GM18498 (cell line): ENCODE results near the gene CADPS2.
A peak's percentile ranks its signal among the peaks of the same experiment; 100 is the strongest.
"Not testable (repeated sequence)": the region's sequence is repeated elsewhere in the genome, so short reads cannot be mapped to it uniquely, and the experiment has no call there.

Source experiments
- ATAC-seq: cut with Tn5 transposase; IDR thresholded peaks from one replicate; pipeline ENCODE4 v1.9.1; 2021; ENCODE audit warnings: mild to moderate bottlenecking, moderate library complexity; ENCODE audit not compliant: unreplicated experiment

Gene CADPS2

GRCh38 chr7:122302761-122303530, 583.3 kb downstream of the CADPS2 start:
- ATAC-seq: no peak

DNA sequence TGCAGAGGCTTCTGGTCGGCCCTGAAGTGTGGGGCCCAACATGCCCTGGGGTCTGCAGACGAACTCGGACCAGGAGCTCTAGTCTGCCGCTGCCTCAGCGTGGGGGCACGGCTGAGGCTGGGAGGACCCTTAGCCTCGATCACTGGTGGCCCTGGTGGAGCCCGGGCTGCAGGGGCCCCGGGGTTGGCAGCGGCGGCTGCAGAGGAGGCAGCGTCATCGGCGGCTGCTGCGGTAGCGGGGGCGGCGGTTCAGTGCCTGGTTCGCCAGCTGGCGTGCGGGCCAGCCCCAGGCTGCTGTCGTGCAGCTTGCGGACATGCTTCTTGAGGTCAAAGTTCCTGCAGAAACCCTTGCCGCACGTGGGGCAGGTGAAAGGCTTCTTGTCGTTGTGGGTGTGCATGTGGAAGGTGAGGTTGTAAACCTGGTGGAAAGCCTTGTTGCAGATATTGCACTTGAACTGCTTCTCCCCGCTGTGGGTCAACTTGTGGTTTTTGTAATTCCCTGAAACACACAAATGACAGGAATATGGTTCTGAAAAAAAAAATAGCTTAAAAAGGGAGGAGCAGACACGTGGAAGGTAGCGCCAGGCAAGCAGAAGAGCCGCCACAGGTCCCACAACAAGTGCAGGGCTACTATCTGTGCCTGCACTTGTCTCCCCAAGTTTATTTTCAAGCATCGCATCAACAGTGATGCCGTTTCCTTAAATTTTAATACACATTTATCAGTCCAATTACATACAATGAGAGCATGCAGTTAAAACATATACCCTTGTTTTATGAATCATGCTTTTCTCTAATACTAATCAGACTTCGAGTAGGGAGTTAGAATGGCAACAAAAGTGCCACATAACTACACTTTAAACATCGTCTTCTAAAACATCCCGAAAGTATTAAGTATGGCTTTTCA, 584.2 kb downstream of the CADPS2 start:
- no peak for ATAC-seq

- no peak for ATAC-seq
Measured at GRCh38 chr7:122300956-122301833, 585.1 kb downstream of the CADPS2 start.

DNA sequence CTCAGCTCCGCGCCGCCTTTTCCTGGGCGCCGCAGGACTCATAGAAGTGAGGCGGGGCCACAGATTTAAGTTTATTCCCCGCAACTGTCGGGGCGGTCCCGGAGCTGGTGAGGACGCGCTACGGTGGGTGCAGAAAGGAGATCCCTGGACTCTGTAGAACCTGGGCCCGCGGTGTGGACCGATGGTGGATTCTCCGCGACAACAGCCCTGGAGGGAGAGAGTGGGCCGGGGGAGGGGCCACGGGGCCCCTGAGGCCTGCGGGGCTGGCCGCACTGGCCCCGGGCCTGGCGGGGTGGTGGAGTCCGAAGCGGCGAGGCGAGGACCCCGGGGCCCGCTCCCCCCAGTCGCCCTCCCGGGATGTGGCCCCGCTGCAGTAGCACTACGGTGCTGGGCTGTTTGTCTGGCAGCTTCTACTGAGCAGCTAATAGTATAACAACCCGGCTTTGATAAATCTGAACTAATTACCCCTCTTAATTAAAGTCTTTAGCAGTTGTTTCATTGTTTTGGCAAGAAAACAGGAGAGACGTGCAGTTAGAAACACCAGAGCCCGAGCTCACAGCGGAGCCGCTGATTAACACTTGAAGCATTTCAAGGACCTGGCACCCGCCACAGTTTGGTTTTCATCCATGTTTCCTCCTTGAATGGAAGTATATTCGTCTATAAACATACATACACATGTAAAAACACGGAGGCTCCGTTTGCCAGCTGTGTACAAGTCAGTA, 585.9 kb downstream of the CADPS2 start:
- ATAC-seq: no peak

DNA sequence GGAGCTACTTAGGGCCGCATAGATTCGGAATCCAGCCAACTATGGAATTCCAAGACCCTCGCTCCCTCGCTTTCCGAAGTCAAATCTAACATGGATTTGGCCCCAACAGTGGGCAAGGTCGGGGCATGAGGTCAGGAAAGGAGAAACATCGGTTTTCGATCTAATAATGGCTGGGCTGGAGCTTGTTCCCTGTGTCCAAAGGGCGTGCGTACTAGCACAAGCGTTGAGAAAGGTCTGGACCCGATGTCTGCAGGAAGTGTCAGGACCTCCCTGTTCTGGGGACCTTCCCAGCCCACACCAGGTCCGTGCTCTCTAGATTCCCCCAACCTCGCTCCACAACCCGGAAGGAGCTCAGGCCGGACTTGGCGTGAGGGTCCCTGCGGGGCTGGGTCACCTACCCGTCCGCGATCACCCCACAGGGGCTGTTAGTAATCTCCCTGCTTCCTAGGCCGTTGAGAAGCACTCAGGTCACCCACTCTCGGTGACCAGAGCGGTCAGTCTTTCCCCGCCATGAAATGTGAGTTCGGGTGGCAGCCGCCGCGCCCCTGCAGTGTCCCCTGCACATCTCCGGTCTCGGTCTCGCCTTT, 586.5 kb downstream of the CADPS2 start:
- no peak for ATAC-seq

GRCh38 chr7:122298618-122299017, 587.6 kb downstream of the CADPS2 start:
- ATAC-seq: no peak

GRCh38 chr7:122298131-122298530, 588.1 kb downstream of the CADPS2 start:
- no peak for ATAC-seq

GRCh38 chr7:122291189-122291588, 595.1 kb downstream of the CADPS2 start:
- no peak for ATAC-seq

DNA sequence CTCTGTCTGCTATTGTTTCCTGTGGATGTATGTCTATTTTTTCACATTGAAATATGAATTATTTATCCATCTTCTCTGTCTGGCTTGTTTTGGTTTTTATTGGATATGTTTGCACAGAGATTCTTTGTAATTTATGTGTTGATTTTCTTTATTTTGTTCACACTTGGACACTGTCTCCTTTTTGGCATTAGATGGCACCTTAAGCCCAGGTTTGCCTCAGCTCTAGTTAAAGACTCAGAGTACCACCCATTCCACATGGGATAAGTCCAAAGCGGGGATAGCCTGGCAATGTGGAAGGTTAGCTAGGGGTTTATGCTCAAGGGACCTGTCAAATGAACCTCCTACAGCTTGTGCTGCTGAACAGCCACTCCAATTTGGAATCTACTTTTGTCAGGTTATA, 595.8 kb downstream of the CADPS2 start:
- ATAC-seq: no peak

DNA sequence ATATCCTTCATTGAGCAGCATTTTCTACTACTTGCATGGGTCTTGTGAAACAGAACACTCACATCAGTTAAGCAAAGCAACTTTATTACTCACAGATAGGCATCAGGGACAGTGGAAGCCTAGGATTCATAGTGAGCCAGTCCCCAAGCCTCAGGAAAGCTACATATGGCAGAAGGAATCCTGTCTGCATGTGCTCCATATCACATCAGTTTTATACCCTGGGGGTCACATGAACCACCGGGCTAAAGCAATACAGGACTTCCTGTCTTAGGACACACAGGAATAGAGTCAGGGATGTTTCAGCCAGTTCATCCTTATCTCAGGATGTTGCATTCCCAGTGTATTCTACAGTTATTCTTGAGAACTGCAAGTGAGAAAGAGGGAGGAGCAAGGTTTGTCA, 596.8 kb downstream of the CADPS2 start:
- ATAC-seq: no peak

GRCh38 chr7:122284608-122285007, 601.7 kb downstream of the CADPS2 start:
- not testable (repeated sequence) for ATAC-seq

- peak; percentile 56 for ATAC-seq
Measured at GRCh38 chr7:122273117-122273516, 613.1 kb downstream of the CADPS2 start.

DNA sequence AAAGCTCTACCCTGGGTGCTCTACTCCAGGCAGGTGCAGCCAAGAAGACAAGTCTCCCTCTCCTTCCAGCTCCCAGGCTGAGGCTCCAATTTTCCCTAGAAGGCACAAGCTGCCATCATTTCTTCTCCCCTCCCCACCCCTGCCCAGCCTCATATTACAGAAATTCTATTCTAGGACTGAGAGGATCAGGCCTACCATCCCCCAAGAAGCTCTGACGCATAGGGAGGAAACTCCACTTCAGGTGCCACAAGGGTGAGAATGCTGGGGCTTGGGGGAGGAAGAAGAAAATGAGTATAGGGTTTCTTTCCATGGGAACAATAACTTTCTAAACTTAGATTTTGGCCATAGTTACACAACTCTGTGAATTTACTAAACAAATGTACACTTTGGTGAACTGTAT, 617.0 kb downstream of the CADPS2 start:
- no peak for ATAC-seq
